Stomach (tissue), 4 donors: ENCODE data around the gene KIF3C.

Experiments used
- CTCF ChIP-seq, 7 experiments: fragments of 450-650 bp in 4 of 7; fragments of 200-600 bp in 3 of 7; sonication (generic) in 3 of 7; IDR thresholded peaks; one replicate each; pipeline ENCODE4 v1.5.1; 2016 to 2019; ENCODE audit warnings: antibody characterized with exemption in 7 of 7, control low read depth in 2 of 7, mild to moderate bottlenecking in 1 of 7
- POLR2A ChIP-seq, 4 donors: fragments of 450-650 bp; IDR thresholded peaks; one replicate each; pipeline ENCODE4 v1.6.1; 2016; ENCODE audit warnings: antibody characterized with exemption in 4 of 4, control low read depth in 2 of 4, mild to moderate bottlenecking in 1 of 4, moderate library complexity in 1 of 4
- POLR2AphosphoS5 ChIP-seq, 3 donors: sonication (generic); formaldehyde crosslinking; IDR thresholded peaks; one replicate each; pipeline ENCODE4 v1.6.1; 2016; ENCODE audit warnings: antibody characterized with exemption in 3 of 3

GRCh38 chr2:26024260-26024659 is 42.0 kb upstream of the KIF3C start:
- TF ChIP-seq CTCF (IDR thresholded peaks at IDR 0.05) (no peak), POLR2A (IDR thresholded peaks at IDR 0.05) (no peak), POLR2AphosphoS5 (IDR thresholded peaks at IDR 0.05) (no peak)
